Activated T-cell treated with anti-CD3 and anti-CD28 coated beads, Interleukin-2, amount 50 U/mL, for 4 hours (primary cell): ENCODE results near the gene PIP4K2B. TPM values are rescaled to one million over a fixed set of nuclear protein-coding genes. Genes with fewer than 3 reads are reported as not detected.
"Not testable (repeated sequence)": the region's sequence is repeated elsewhere in the genome, so short reads cannot be mapped to it uniquely, and the experiment has no call there.

Source experiments
- ATAC-seq, 2 donors: fragments of 200-7000 bp; cut with Tn5 transposase; one replicate each; pipeline ENCODE4 v1.10.0; 2021
- DNase-seq: peaks from one replicate; pipeline ENCODE4 v3.0.0-alpha.2; 2020
- H3K27me3 Mint-ChIP-seq: one replicate; pipeline ENCODE4 v1.8.0; 2021; ENCODE audit warnings: low read depth, mixed read lengths
- H3K36me3 Mint-ChIP-seq: one replicate; pipeline ENCODE4 v1.8.0; 2022; ENCODE audit warnings: mixed read lengths; ENCODE audit not compliant: insufficient read depth
- H3K4me1 Mint-ChIP-seq: one replicate; pipeline ENCODE4 v1.8.0; 2021; ENCODE audit warnings: low read depth, mixed read lengths
- H3K4me3 Mint-ChIP-seq: one replicate; pipeline ENCODE4 v1.8.0; 2021; ENCODE audit warnings: mild to moderate bottlenecking, moderate library complexity, mixed read lengths
- H3K9me3 Mint-ChIP-seq: one replicate; pipeline ENCODE4 v1.8.0; 2021; ENCODE audit warnings: mixed read lengths
- total RNA-seq, 3 donors: library from RNA; stranded (reverse); gene quantifications; one replicate each; pipeline ENCODE4 v1.2.1, GENCODE V29; 2021

The PIP4K2B gene
- total RNA-seq, 3 donors from 2014 or later: 33.6 to 40.5 (median 39.3) TPM

- H3K27me3 Mint-ChIP-seq: no peaks in the 10 kb centered on the region
- peaks cover 1% of the 10 kb centered on the region for H3K36me3 Mint-ChIP-seq
- no peak for ATAC-seq
- DNase-seq: no peak
- H3K4me1 Mint-ChIP-seq: peaks cover 13% of the 10 kb centered on the region
- H3K9me3 Mint-ChIP-seq: no peaks in the 10 kb centered on the region
- H3K4me3 Mint-ChIP-seq: no peak overlapping the region
These were observed 8.2 kb downstream of the PIP4K2B start for GRCh38 chr17:38791162-38791561.

- H3K36me3 Mint-ChIP-seq, ATAC-seq, H3K9me3 Mint-ChIP-seq, H3K27me3 Mint-ChIP-seq, H3K4me3 Mint-ChIP-seq, DNase-seq: not testable (repeated sequence)
- peaks cover 13% of the 10 kb centered on the region for H3K4me1 Mint-ChIP-seq
These were observed 9.1 kb downstream of the PIP4K2B start for GRCh38 chr17:38790148-38790707.

- Mint-ChIP-seq H3K4me1 (peaks cover 9% of the 10 kb centered on the region), H3K4me3 (no peak overlapping the region), H3K36me3 (peaks cover 7% of the 10 kb centered on the region), H3K9me3 (no peaks in the 10 kb centered on the region), H3K27me3 (no peaks in the 10 kb centered on the region)
- no peak for ATAC-seq
- no peak for DNase-seq
These were observed 10.2 kb downstream of the PIP4K2B start for GRCh38 chr17:38789185-38789584.

DNA sequence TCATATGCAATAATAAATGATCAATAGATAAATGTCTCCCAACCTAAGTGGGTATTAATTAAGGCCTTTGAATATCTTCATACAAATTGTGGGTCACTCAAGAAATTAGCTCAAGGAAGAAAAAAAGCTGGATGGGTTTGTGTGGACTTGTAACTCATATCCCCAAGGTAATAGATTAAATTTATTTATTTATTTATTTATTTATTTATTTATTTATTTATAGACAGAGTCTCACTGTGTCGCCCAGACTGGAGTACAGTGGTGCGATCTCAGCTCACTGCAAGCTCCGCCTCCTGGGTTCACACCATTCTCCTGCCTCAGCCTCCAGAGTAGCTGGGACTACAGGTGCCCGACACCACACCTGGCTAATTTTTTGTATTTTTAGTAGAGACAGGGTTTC, 11.4 kb downstream of the PIP4K2B start:
- H3K4me1 Mint-ChIP-seq, DNase-seq, ATAC-seq, H3K4me3 Mint-ChIP-seq, H3K9me3 Mint-ChIP-seq, H3K27me3 Mint-ChIP-seq: not testable (repeated sequence)
- peaks cover 11% of the 10 kb centered on the region for H3K36me3 Mint-ChIP-seq

DNA sequence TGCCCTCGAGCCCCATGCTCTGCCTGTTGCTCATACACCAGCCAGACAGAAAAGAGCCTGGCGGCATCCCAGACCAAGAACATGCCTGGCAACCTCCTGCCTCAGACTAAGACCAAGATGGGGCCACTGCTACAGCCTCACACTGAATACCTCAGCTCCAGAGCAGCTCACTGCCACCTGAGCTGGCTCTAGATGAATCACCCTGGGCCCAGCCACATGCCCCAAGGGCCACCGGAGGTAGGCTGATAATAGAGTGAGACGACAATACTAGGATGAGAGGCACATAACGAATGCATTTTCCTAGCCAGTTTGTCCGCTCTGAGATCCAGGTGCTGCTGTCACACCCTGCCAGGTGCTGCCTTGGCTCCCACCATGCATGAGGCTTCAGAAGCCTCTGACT, 13.0 kb downstream of the PIP4K2B start:
- Mint-ChIP-seq H3K4me3 (no peak overlapping the region), H3K4me1 (peaks cover 4% of the 10 kb centered on the region), H3K9me3 (no peaks in the 10 kb centered on the region), H3K27me3 (no peaks in the 10 kb centered on the region), H3K36me3 (peaks cover 11% of the 10 kb centered on the region)
- DNase-seq (no peak), ATAC-seq (no peak)

DNA sequence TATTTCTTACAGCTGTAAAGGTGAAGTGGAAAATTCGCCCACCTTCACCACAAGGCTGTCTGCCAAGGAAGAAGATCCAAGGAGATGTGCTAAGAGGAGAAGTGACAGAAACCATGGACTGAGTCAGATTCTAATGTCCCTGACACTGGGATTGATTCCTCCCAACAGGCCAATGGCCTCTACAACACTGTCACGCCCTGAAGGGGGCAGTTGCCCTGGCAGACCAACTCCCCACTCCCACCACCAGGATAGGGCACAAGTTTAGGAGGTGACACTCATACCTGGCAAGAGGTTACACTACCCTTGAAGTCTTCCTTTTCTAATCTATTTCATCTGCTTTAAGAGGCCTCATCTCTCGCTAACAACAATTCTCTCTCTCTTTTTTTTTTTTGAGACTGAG, 16.1 kb downstream of the PIP4K2B start:
- Mint-ChIP-seq H3K36me3 (peaks cover 29% of the 10 kb centered on the region), H3K4me1 (no peaks in the 10 kb centered on the region), H3K27me3 (no peaks in the 10 kb centered on the region), H3K4me3 (no peak overlapping the region), H3K9me3 (no peaks in the 10 kb centered on the region)
- no peak for DNase-seq
- no peak for ATAC-seq

- no peak for ATAC-seq
- Mint-ChIP-seq H3K9me3 (no peaks in the 10 kb centered on the region), H3K36me3 (peaks cover 34% of the 10 kb centered on the region), H3K4me3 (no peak overlapping the region), H3K4me1 (no peaks in the 10 kb centered on the region), H3K27me3 (no peaks in the 10 kb centered on the region)
- no peak for DNase-seq
These were observed 19.2 kb downstream of the PIP4K2B start for GRCh38 chr17:38779965-38780752.

DNA sequence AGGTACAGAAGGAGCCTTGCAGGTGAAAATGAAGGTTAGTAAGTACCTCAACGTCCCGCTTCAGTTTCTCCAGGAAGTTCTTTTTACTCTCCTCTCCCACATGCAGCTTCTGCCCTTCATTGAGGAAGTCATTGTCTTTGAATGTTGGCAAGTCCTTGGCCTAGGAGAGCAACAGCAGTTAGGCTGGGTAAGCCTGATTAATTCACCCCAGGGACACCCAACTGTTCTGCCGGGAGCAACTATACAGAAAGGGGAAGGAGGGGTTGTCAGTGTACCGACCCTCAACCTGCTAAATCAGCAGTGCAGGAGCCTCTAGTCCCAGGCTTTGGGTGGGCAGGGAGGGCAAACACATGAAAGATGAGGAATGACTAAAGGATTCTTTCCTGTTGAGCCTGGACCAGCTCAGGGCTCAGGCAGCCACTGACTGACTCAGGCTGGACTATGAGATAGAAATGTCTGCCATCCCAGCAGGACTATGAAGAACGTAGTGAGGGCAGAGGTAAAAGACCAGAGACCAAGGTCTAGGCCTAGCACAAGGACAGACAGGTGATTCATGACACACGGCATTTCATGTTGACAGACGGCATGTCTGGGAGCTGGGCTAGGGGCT, 21.6 kb downstream of the PIP4K2B start:
- H3K4me3 Mint-ChIP-seq: no peak overlapping the region
- no peaks in the 10 kb centered on the region for H3K9me3 Mint-ChIP-seq
- H3K4me1 Mint-ChIP-seq: no peaks in the 10 kb centered on the region
- H3K36me3 Mint-ChIP-seq: peaks cover 36% of the 10 kb centered on the region
- no peak for DNase-seq
- no peaks in the 10 kb centered on the region for H3K27me3 Mint-ChIP-seq
- no peak for ATAC-seq

GRCh38 chr17:38773258-38773657, 26.1 kb downstream of the PIP4K2B start:
- ATAC-seq (no peak), DNase-seq (no peak)
- no peak overlapping the region for H3K4me3 Mint-ChIP-seq
- no peaks in the 10 kb centered on the region for H3K27me3 Mint-ChIP-seq
- H3K4me1 Mint-ChIP-seq: no peaks in the 10 kb centered on the region
- peaks cover 20% of the 10 kb centered on the region for H3K36me3 Mint-ChIP-seq
- no peaks in the 10 kb centered on the region for H3K9me3 Mint-ChIP-seq

- ATAC-seq: no peak
- H3K9me3 Mint-ChIP-seq: no peaks in the 10 kb centered on the region
- no peaks in the 10 kb centered on the region for H3K27me3 Mint-ChIP-seq
- H3K4me1 Mint-ChIP-seq: no peaks in the 10 kb centered on the region
- H3K36me3 Mint-ChIP-seq: peaks cover 19% of the 10 kb centered on the region
- DNase-seq: no peak
- no peak overlapping the region for H3K4me3 Mint-ChIP-seq
These were observed 30.9 kb downstream of the PIP4K2B start for GRCh38 chr17:38768417-38768816.

DNA sequence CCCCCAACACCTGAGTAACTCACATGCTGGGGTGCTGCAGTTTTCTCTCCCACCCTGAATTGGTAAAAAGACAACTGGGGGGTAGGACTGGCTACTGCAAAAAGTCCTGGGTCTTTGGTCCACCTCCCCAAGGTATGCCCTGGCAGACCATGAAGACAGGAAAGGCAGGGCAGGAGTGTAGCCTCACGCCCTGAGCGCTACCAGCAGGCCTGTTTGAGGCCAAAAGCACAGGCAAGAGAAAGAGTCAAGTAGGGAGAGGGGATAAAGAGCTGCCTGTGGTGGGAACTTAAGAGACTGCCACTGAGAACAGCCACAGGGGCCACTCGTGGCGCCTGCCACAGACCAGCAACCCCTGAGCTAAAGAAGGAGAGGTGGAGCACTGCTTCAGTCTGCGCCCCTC, 33.0 kb downstream of the PIP4K2B start:
- Mint-ChIP-seq H3K4me1 (no peaks in the 10 kb centered on the region), H3K9me3 (no peaks in the 10 kb centered on the region), H3K36me3 (peaks cover 21% of the 10 kb centered on the region), H3K27me3 (no peaks in the 10 kb centered on the region), H3K4me3 (no peak overlapping the region)
- ATAC-seq (no peak), DNase-seq (no peak)

GRCh38 chr17:38762231-38762630, 37.1 kb downstream of the PIP4K2B start:
- H3K36me3 Mint-ChIP-seq: peaks cover 33% of the 10 kb centered on the region
- no peak for ATAC-seq

DNA sequence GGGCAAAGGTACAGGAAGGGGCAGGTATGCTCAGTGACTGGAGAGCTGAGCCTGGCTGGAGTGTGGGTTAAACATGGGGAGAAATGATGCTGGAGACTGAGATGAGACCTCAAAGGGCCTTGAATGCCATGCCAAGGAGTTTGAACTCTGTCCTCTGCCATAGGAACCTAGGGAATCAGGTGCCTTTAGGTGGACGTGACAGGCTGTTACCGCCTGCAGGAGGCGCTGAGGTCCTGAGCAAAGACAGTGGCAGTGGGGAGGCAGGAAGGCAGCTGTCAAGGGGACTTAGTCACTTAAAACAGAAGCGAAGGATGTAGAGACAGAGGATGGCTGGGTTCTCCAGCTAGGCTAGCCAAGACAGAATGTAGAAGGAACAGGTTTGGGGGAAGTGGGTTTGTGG, 37.7 kb downstream of the PIP4K2B start:
- Mint-ChIP-seq H3K36me3 (peaks cover 27% of the 10 kb centered on the region), H3K27me3 (no peaks in the 10 kb centered on the region), H3K4me1 (no peaks in the 10 kb centered on the region), H3K9me3 (no peaks in the 10 kb centered on the region), H3K4me3 (no peak overlapping the region)
- ATAC-seq (peak; percentile 63 to 69), DNase-seq (no peak)

More at GRCh38 chr17:38762231-38762630, 37.1 kb downstream of the PIP4K2B start:
- Mint-ChIP-seq H3K27me3 (no peaks in the 10 kb centered on the region), H3K4me1 (no peaks in the 10 kb centered on the region), H3K9me3 (no peaks in the 10 kb centered on the region), H3K4me3 (no peak overlapping the region)
- no peak for DNase-seq

GRCh38 chr17:38753071-38753506, 46.3 kb downstream of the PIP4K2B start:
- DNase-seq: no peak
- Mint-ChIP-seq H3K4me1 (peaks cover 48% of the 10 kb centered on the region), H3K27me3 (peaks cover 28% of the 10 kb centered on the region), H3K4me3 (peak overlapping the region; percentile 99), H3K9me3 (no peaks in the 10 kb centered on the region), H3K36me3 (peaks cover 16% of the 10 kb centered on the region)
- no peak for ATAC-seq
